GM18873 (cell line): Measurements from ENCODE around the gene SPATA20.

Source experiments
- ATAC-seq: cut with Tn5 transposase; IDR thresholded peaks from one replicate; pipeline ENCODE4 v1.9.1; 2021; ENCODE audit warnings: mild to moderate bottlenecking, moderate library complexity, moderate number of reproducible peaks; ENCODE audit not compliant: unreplicated experiment, low FRiP score

Gene SPATA20

DNA sequence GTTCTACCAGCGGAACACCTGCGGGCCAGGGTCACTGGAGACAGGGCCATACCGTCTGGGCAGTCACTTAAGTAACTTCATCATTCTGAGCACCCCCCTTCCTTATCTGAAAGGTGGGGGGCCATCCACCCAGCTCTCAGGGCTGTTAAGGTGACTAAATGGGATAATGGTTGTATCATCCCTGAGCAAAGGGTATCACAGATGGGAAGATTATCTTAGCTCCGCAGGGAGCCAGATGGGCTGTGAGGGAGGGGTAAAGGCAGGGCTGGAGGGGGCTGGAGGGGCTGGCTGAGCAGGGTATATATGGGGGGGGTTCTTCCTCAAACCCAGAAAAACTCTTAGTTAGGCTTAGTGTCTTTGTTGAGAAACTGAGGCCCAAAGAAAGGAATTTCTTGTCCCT is 10.7 kb downstream of the SPATA20 start:
- no peak for ATAC-seq

GRCh38 chr17:50558091-50558490 is 11.1 kb downstream of the SPATA20 start:
- ATAC-seq = no peak

DNA sequence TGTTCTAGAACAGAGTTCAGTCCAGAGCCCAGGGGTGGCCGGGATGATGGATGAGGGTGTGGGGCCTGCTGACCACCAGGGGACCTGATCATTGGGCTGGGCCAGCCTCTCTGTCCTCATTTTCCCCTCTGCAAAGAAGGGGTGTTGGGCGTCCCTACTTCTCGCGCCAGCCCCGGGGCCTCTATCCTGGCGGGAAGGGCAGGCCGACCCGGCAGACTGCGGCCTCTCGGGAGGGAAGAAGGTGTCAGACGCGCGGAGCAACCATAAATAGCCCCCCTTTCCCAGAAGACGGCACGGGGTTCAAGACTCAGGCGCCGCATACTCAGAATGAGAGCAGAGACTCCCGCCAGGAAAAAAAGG is 11.6 kb downstream of the SPATA20 start:
- ATAC-seq = no peak

GRCh38 chr17:50558941-50559614 is 12.1 kb downstream of the SPATA20 start:
- ATAC-seq = no peak

DNA sequence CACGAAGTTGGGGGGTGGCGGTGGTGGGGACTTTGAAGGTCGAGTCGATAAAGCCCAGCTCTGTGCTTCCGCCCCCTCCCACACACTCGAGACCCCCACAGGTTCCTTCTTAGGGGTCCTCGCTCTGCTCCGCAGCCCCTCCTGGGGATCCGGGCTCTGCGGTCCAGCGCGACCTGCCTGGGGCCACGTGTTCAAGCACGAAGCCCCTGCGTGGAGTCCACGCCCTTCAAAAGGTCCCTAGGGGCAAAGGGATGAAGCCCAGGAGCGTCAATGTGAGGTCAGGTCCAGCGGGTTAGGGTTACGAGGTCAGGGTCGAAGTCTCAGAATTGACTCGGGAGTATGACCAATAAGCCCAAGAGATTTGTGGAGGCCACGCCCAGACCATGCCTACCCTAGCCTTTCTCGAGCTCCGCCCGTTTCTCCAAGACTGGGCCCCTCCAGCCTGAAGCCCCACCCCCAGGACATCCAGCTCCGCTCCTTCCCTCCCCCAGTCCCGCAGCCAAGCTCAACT is 12.8 kb downstream of the SPATA20 start:
- ATAC-seq = no peak

GRCh38 chr17:50560185-50560824 is 13.3 kb downstream of the SPATA20 start, which contains the start of gene CACNA1G:
Gene CACNA1G, plus strand, starts transcription at chr17:50560715. Its CDS starts 745 bp downstream, at chr17:50561460.
- no peak for ATAC-seq

DNA sequence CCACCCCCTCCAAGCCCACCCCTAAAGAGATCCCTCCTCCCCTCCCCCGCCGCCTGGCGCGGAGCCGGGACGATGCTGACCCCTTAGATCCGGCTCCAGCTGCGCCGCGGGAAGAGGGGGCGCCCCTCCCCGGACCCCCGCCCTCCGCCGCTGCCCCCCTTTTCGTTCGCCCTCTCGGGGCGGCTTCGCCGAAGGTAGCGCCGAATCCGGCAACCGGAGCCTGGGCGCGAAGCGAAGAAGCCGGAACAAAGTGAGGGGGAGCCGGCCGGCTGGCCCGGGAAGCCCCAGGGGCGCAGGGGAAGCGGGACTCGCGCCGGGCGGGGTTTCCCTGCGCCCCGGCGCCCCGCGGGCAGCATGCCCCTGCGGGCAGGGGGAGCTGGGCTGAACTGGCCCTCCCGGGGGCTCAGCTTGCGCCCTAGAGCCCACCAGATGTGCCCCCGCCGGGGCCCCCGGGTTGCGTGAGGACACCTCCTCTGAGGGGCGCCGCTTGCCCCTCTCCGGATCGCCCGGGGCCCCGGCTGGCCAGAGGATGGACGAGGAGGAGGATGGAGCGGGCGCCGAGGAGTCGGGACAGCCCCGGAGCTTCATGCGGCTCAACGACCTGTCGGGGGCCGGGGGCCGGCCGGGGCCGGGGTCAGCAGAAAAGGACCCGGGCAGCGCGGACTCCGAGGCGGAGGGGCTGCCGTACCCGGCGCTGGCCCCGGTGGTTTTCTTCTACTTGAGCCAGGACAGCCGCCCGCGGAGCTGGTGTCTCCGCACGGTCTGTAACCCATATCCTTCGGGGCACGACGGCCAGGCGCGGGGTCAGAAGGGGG is 14.2 kb downstream of the SPATA20 start:
- ATAC-seq = no peak

GRCh38 chr17:50561746-50562141 is 14.8 kb downstream of the SPATA20 start:
- no peak for ATAC-seq

- no peak for ATAC-seq
Measured at GRCh38 chr17:50562242-50563091, 15.5 kb downstream of the SPATA20 start.

- ATAC-seq = no peak
Measured at GRCh38 chr17:50563092-50563511, 16.1 kb downstream of the SPATA20 start.

- ATAC-seq = no peak
Measured at GRCh38 chr17:50564916-50565315, 17.9 kb downstream of the SPATA20 start.

DNA sequence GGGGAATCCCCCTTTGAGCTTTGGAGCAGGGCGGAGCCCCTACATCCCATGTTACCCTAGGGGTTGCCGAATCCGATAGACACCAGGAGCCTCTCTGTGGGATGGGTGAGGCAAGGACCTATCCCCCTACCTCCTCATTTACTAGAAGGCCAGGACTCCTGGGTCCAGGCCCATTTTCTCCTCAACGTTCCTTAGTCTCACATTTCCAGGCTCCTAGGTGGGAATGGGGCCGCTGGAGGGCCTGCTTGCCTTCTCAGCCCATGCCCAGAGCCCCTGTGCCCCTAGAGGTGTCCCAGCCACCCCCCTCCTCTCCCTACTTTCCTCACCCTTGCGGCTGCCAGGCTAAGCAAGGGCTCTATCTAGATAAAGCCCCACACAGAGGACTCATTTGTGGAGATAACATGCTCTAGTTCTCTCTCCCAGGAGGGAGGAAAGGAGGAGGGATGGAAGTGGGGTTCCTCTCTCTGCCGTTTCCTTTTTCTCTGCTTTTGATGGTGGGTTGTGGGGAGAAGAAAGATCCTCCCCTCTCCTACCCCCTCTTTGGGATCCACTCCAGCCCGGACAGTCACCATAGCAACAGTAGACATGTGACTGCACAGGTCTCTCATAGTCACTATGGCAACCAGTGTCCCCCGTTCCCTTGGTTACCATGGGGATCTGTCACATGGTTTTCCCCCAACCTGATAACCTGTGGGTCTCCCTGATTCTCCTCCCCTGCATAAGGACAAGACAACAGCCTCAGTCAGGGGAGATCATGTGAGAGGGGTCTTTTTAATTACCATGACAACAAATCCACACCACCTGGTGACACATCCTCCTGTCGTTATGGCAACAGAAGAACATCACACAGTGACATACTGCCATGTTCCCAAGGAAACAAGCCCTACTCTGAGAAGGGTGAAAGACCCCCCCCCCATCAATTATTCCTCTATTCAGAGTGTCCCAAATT is 18.7 kb downstream of the SPATA20 start:
- ATAC-seq = no peak

DNA sequence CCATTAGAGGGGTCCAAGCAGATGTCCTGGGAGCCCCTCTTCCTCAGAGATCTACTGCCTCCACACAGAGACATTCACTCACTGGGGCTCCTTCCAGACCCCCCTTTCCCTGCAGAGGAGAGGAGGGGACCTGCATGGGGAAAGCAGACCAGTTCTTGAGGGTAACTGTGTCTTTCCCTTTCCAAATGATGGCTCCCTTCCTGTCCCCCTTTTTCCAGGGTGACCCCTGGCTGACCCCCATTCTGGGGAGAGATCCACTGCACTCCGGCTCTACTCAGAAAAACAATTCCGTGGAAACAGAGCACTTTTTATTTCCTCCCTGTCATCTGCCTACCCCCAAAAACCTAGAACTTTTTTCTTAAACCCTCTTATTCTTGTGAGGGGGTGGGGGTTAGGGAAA is 19.9 kb downstream of the SPATA20 start:
- ATAC-seq = no peak

DNA sequence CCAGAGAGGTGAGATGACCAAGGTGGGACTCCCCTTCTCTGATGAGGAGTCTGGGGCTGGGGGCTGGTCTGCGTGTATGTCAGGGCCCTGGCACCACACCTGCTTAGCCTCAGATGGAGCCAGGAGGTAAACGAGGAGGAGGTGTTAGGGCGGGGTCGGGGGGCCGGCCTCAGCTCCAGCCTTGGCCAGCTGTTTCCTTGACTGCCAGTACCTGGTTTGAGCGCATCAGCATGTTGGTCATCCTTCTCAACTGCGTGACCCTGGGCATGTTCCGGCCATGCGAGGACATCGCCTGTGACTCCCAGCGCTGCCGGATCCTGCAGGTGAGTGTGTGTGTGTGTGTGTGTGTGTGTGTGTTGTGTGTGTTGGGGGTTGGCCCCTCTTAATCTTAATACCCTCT is 21.7 kb downstream of the SPATA20 start:
- no peak for ATAC-seq

- no peak for ATAC-seq
Measured at GRCh38 chr17:50569592-50569991, 22.6 kb downstream of the SPATA20 start.

- no peak for ATAC-seq
Measured at GRCh38 chr17:50570032-50570431, 23.1 kb downstream of the SPATA20 start.

- ATAC-seq = no peak
Measured at GRCh38 chr17:50570528-50570927, 23.6 kb downstream of the SPATA20 start.

DNA sequence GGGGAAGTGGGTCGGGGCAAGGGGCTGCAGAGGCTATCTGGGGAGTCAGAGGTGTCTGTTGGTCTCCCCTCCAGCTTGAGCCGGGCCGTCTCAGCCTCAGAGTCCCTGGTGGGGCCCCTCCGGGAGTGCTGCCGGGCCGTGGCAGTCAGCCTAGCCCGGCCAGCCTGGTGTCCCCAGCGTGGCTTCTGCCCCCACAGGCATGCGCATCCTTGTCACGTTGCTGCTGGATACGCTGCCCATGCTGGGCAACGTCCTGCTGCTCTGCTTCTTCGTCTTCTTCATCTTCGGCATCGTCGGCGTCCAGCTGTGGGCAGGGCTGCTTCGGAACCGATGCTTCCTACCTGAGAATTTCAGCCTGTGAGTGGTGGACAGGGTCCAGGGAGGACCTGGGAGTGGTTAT is 24.7 kb downstream of the SPATA20 start:
- no peak for ATAC-seq

DNA sequence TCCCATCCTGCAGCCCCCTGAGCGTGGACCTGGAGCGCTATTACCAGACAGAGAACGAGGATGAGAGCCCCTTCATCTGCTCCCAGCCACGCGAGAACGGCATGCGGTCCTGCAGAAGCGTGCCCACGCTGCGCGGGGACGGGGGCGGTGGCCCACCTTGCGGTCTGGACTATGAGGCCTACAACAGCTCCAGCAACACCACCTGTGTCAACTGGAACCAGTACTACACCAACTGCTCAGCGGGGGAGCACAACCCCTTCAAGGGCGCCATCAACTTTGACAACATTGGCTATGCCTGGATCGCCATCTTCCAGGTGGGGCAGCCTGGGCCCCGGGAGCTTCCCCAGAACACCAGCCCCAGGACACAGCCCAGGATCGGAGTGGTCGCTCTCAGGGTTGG is 25.6 kb downstream of the SPATA20 start:
- no peak for ATAC-seq
